Measurements from ENCODE around the gene ANKRD11. TPM values are rescaled to one million over a fixed set of nuclear protein-coding genes. Genes with fewer than 3 reads are reported as not detected.

Gene ANKRD11
- total RNA-seq, 1 experiment from 2014 or later = 266 TPM

GRCh38 chr16:89472711-89473075 is 17.7 kb downstream of the ANKRD11 start:
- Histone ChIP-seq H3K4me2 (ENCODE audit: low read length) (no peak overlapping the region), H3K9ac (ENCODE audit: low read length) (no peak overlapping the region), H3K4me1 (ENCODE audit: control insufficient read depth in 1 of 2, insufficient read depth in 2 of 2, low read length in 2 of 2) (peaks cover 56 to 69% of the 10 kb centered on the region in 2 experiments), H3K36me3 (ENCODE audit: control insufficient read depth in 1 of 2, insufficient read depth in 2 of 2, low read length in 2 of 2) (no peaks in the 10 kb centered on the region), H3K79me2 (ENCODE audit: insufficient read depth, low read length) (peaks cover 100% of the 10 kb centered on the region), H3K9me2 (ENCODE audit: insufficient read depth) (no peaks in the 10 kb centered on the region), H3K27me3 (ENCODE audit: insufficient read depth, low read length) (no peaks in the 10 kb centered on the region), H3K27ac (ENCODE audit: low read depth, low read length) (no peak overlapping the region), H3K9me3 (ENCODE audit: control insufficient read depth in 1 of 2, insufficient read depth in 1 of 2, low read depth in 1 of 2, low read length in 2 of 2) (no peaks in the 10 kb centered on the region), H4K20me1 (ENCODE audit: insufficient read depth) (peaks cover 70% of the 10 kb centered on the region; the same call in 1 of the 2 replicates), H3K4me3 (replicated peaks in 1 of 2; ENCODE audit: low read depth in 1 of 2, low read length in 2 of 2) (no peak overlapping the region), H2AFZ (ENCODE audit: low read depth, low read length, poor library complexity, severe bottlenecking) (no peak overlapping the region)
- DNase-seq (ENCODE audit: low read depth, low spot score) (no peak), ATAC-seq (no peak)
- no TSS peak for BruUV-seq (replicated peaks)
- ChIA-PET POLR2A (no interaction called here), CTCF (no interaction called here), RAD21 (ENCODE audit: low non-redundant PET in 1 of 2, low total read pairs in 2 of 2, uncharacterized antibody in 2 of 2, unreplicated experiment in 2 of 2) (no interaction called here)
- intact Hi-C loops (cut with micrococcal nuclease) = no loop called here
- no peak for TF ChIP-seq SIN3A (IDR thresholded peaks at IDR 0.05; ENCODE audit: low read depth)
- TF ChIP-seq ZFX (IDR thresholded peaks at IDR 0.05) = no peak
- no peak for TF ChIP-seq ELF1 (IDR thresholded peaks at IDR 0.05; ENCODE audit: borderline replicate concordance, low read depth)
- no peak for TF ChIP-seq RAD21 (IDR thresholded peaks at IDR 0.05; ENCODE audit: low read depth)

- no peak overlapping the region for H3K4me2 ChIP-seq (ENCODE audit: low read length)
- H3K9me2 ChIP-seq (ENCODE audit: insufficient read depth) = no peaks in the 10 kb centered on the region
- POLR2A ChIA-PET = no interaction called here
- H3K9me3 ChIP-seq (ENCODE audit: control insufficient read depth in 1 of 2, insufficient read depth in 1 of 2, low read depth in 1 of 2, low read length in 2 of 2) = no peaks in the 10 kb centered on the region
- no peaks in the 10 kb centered on the region for H3K36me3 ChIP-seq (ENCODE audit: control insufficient read depth in 1 of 2, insufficient read depth in 2 of 2, low read length in 2 of 2)
- H3K27me3 ChIP-seq (ENCODE audit: insufficient read depth, low read length) = no peaks in the 10 kb centered on the region
- CTCF ChIA-PET = no interaction called here
- H4K20me1 ChIP-seq (ENCODE audit: insufficient read depth) = peaks cover 43% of the 10 kb centered on the region; the same call in 1 of the 2 replicates
- RAD21 ChIA-PET (ENCODE audit: low non-redundant PET in 1 of 2, low total read pairs in 2 of 2, uncharacterized antibody in 2 of 2, unreplicated experiment in 2 of 2) = no interaction called here
- H2AFZ ChIP-seq (ENCODE audit: low read depth, low read length, poor library complexity, severe bottlenecking) = no peak overlapping the region
- peaks cover 90% of the 10 kb centered on the region for H3K79me2 ChIP-seq (ENCODE audit: insufficient read depth, low read length)
- no peak overlapping the region for H3K27ac ChIP-seq (ENCODE audit: low read depth, low read length)
- peaks cover 15 to 16% of the 10 kb centered on the region in 2 experiments for H3K4me1 ChIP-seq (ENCODE audit: control insufficient read depth in 1 of 2, insufficient read depth in 2 of 2, low read length in 2 of 2)
- no TSS peak for BruUV-seq (replicated peaks)
- DNase-seq (ENCODE audit: low read depth, low spot score) (no peak), ATAC-seq (no peak)
- H3K4me3 ChIP-seq (replicated peaks in 1 of 2; ENCODE audit: low read depth in 1 of 2, low read length in 2 of 2) = no peak overlapping the region
- intact Hi-C loops (cut with micrococcal nuclease) = no loop called here
- no peak overlapping the region for H3K9ac ChIP-seq (ENCODE audit: low read length)
- TF ChIP-seq SP1 (IDR thresholded peaks at IDR 0.05; ENCODE audit: low read depth) (no peak), ZNF274 (IDR thresholded peaks at IDR 0.05; ENCODE audit: low read depth, low read length) (no peak), SRF (IDR thresholded peaks at IDR 0.05; ENCODE audit: low read depth) (no peak), EGR1 (IDR thresholded peaks at IDR 0.05; ENCODE audit: low read depth) (no peak), ZBTB33 (IDR thresholded peaks at IDR 0.05; ENCODE audit: extremely low read depth, insufficient replicate concordance, low read length) (no peak), JUND (IDR thresholded peaks at IDR 0.05) (no peak), POLR2AphosphoS5 (IDR thresholded peaks at IDR 0.05; ENCODE audit: low read depth, low read length) (no peak), CTCF (IDR thresholded peaks at IDR 0.05 in 2 of 3, conservative IDR thresholded peaks at IDR 0.05 in 1 of 3; ENCODE audit: borderline replicate concordance in 1 of 3, insufficient read depth in 1 of 3, low read depth in 2 of 3, low read length in 2 of 3) (no peak), EZH2 (IDR thresholded peaks at IDR 0.05) (no peak), SIN3A (IDR thresholded peaks at IDR 0.05; ENCODE audit: low read depth) (no peak), REST (IDR thresholded peaks at IDR 0.05; ENCODE audit: low read depth) (no peak), CBX3 (IDR thresholded peaks at IDR 0.05; ENCODE audit: low read depth) (no peak)
Measured at GRCh38 chr16:89467382-89467781, 23.0 kb downstream of the ANKRD11 start.

All from HCT116 (cell line).